OCI-LY3 (cell line): ENCODE data around the gene FSTL4.

Experiments
- EZH2phosphoT487 ChIP-seq: fragments of 200-600 bp; shearing (Covaris generic); IDR thresholded peaks from 2 replicates; pipeline ENCODE4 v1.6.1; 2018; ENCODE audit warnings: antibody characterized with exemption, mixed run types, low read depth
- TF ChIP-seq, protein P1 (sequence below): fragments of 200-600, 300-600 bp; sonication (generic); IDR thresholded peaks from 2 replicates; pipeline ENCODE4 v1.5.1; 2014; ENCODE audit warnings: antibody characterized with exemption, low read length, low read depth

DNA sequence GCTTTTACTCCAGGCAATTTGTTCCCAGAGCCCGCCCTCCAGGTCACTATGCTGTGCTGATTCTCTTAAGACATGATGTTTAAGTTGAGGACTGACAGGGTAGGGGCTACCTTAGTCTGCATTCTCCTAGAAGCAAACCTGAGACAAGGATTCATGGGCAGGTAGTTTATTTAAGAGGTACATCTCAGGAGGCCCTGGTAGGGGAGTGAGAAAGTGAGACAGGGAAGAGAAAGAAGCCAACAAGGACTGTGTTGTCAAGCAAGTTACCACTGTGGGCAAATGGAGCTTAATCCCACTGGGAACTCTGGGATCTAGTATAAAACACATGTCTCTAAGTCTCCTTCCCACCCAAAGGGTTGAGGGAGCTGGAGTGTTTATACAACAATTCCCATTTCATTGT lies 43.6 kb upstream of the FSTL4 start:
- TF ChIP-seq, protein P1, sequence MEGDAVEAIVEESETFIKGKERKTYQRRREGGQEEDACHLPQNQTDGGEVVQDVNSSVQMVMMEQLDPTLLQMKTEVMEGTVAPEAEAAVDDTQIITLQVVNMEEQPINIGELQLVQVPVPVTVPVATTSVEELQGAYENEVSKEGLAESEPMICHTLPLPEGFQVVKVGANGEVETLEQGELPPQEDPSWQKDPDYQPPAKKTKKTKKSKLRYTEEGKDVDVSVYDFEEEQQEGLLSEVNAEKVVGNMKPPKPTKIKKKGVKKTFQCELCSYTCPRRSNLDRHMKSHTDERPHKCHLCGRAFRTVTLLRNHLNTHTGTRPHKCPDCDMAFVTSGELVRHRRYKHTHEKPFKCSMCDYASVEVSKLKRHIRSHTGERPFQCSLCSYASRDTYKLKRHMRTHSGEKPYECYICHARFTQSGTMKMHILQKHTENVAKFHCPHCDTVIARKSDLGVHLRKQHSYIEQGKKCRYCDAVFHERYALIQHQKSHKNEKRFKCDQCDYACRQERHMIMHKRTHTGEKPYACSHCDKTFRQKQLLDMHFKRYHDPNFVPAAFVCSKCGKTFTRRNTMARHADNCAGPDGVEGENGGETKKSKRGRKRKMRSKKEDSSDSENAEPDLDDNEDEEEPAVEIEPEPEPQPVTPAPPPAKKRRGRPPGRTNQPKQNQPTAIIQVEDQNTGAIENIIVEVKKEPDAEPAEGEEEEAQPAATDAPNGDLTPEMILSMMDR = no peak
- TF ChIP-seq EZH2phosphoT487 = no peak
